Keratinocyte (primary cell): ENCODE results near the gene PCGF5. TPM values are rescaled to one million over a fixed set of nuclear protein-coding genes. Genes with fewer than 3 reads are reported as not detected.

Experiments used
- DNase-seq: peaks from one replicate; pipeline ENCODE4 v3.0.0-alpha.2; 2011; ENCODE audit warnings: low read depth, missing footprints, low spot score
- FAIRE-seq: peaks from 2 replicates; lab custom pipeline; 2011; peaks lifted over from hg19 to GRCh38; lab: Jason Lieb, UNC
- H2AFZ ChIP-seq: 2 replicates; pipeline ENCODE4 v1.6.0; 2012; ENCODE audit warnings: low read length, control low read depth, inconsistent platforms; ENCODE audit not compliant: control insufficient read depth
- H3K27ac ChIP-seq: 2 replicates; pipeline ENCODE4 v1.5.1; 2011; ENCODE audit warnings: low read length; ENCODE audit not compliant: control insufficient read depth, insufficient read depth
- H3K27me3 ChIP-seq: 3 replicates; pipeline ENCODE4 v1.6.0; 2011; ENCODE audit warnings: low read length; ENCODE audit not compliant: control insufficient read depth, insufficient read depth; ENCODE audit errors: extremely low read depth
- H3K36me3 ChIP-seq, 2 experiments: 2 replicates in 1 of 2; 3 replicates in 1 of 2; pipeline ENCODE4 v1.5.1; 2011; ENCODE audit warnings: low read length in 2 of 2, mild to moderate bottlenecking in 1 of 2; ENCODE audit not compliant: control insufficient read depth in 2 of 2, insufficient read depth in 2 of 2; ENCODE audit errors: extremely low read depth in 1 of 2
- H3K4me1 ChIP-seq: 3 replicates; pipeline ENCODE4 v1.5.1; 2011; ENCODE audit warnings: low read length; ENCODE audit not compliant: control insufficient read depth, insufficient read depth; ENCODE audit errors: extremely low read depth
- H3K4me2 ChIP-seq: 3 replicates; pipeline ENCODE4 v1.6.0; 2011; ENCODE audit warnings: low read depth, low read length; ENCODE audit not compliant: control insufficient read depth, insufficient read depth; ENCODE audit errors: extremely low read depth
- H3K4me3 ChIP-seq, 3 experiments: fragments of 200-600 bp in 1 of 3; sonication (generic) in 1 of 3; 2 replicates in 2 of 3; 3 replicates in 1 of 3; pipeline ENCODE4 v1.5.1; 2011 to 2016; ENCODE audit warnings: low read length in 3 of 3, mild to moderate bottlenecking in 3 of 3, control low read depth in 2 of 3, inconsistent platforms in 1 of 3, low read depth in 1 of 3, mixed read lengths in 1 of 3, mixed run types in 1 of 3, moderate library complexity in 1 of 3; ENCODE audit not compliant: control insufficient read depth in 2 of 3, insufficient read depth in 2 of 3; ENCODE audit errors: extremely low read depth in 1 of 3
- H3K79me2 ChIP-seq: 2 replicates; pipeline ENCODE4 v1.6.0; 2012; ENCODE audit warnings: low read length; ENCODE audit not compliant: control insufficient read depth, insufficient read depth
- H3K9ac ChIP-seq: 3 replicates; pipeline ENCODE4 v1.6.0; 2011; ENCODE audit warnings: low read length; ENCODE audit not compliant: control insufficient read depth, insufficient read depth; ENCODE audit errors: extremely low read depth
- H3K9me1 ChIP-seq: 3 replicates; pipeline ENCODE4 v1.6.0; 2011; ENCODE audit warnings: low read length; ENCODE audit not compliant: control insufficient read depth, insufficient read depth; ENCODE audit errors: extremely low read depth
- H3K9me3 ChIP-seq: 2 replicates; pipeline ENCODE4 v1.5.1; 2012; ENCODE audit warnings: low read depth, low read length; ENCODE audit not compliant: control insufficient read depth
- H4K20me1 ChIP-seq: 3 replicates; pipeline ENCODE4 v1.6.0; 2011; ENCODE audit warnings: low read length; ENCODE audit not compliant: control insufficient read depth, insufficient read depth; ENCODE audit errors: extremely low read depth
- CTCF ChIP-seq, 3 experiments: IDR thresholded peaks in 1 of 3; conservative IDR thresholded peaks in 1 of 3; optimal IDR thresholded peaks in 1 of 3; 2 replicates in 2 of 3; 3 replicates in 1 of 3; pipeline versions ENCODE3 to v1.5.1; 2011; ENCODE audit warnings: low read length in 3 of 3, mild to moderate bottlenecking in 3 of 3, moderate library complexity in 2 of 3, control low read depth in 1 of 3, inconsistent platforms in 1 of 3; ENCODE audit not compliant: insufficient read depth in 2 of 3; ENCODE audit errors: extremely low read depth in 1 of 3
- EZH2 ChIP-seq: IDR thresholded peaks from one replicate; pipeline ENCODE4 v1.6.1; 2012; ENCODE audit warnings: inconsistent platforms, mild to moderate bottlenecking, low read length, moderate library complexity
- dilution Hi-C: fragments of 300-500 bp; cut with MboI; formaldehyde crosslinking; loops from one replicate; pipeline ENCODE4 v1.7.0; 2020; ENCODE audit warnings: low sequenced_read_pairs; ENCODE audit not compliant: extremely low pct_ligation_motif_present
- polyA plus RNA-seq, 5 experiments: library from polyadenylated mRNA; depleted of rRNA in 3 of 5; stranded (reverse) in 3 of 5; stranded (forward) in 1 of 5; unstranded in 1 of 5; fragments of >200 nt; gene quantifications; 1 replicate in 1 of 5; 2 replicates in 3 of 5; 3 replicates in 1 of 5; pipeline versions ENCODE4 v1.2.1 to v1.2.3, GENCODE V29; 2011 to 2012; ENCODE audit warnings: missing spikeins in 2 of 5, low read depth in 1 of 5, low replicate concordance in 1 of 5

Gene PCGF5
- polyA plus RNA-seq, 1 donor (not counting 4 experiments of a cell fraction or from before 2014, with no cell fraction given) = 13.9 TPM

- no peaks in the 10 kb centered on the region for H3K4me1 ChIP-seq
- H3K27me3 ChIP-seq = no peaks in the 10 kb centered on the region
- no peak overlapping the region for H3K27ac ChIP-seq
- H3K4me3 ChIP-seq = no peak overlapping the region
- no peaks in the 10 kb centered on the region for H3K79me2 ChIP-seq
- H3K9me1 ChIP-seq = no peaks in the 10 kb centered on the region
- no peaks in the 10 kb centered on the region for H4K20me1 ChIP-seq
- TF ChIP-seq EZH2 (no peak), CTCF (optimal IDR thresholded peaks at IDR 0.05 in 1 of 3, IDR thresholded peaks at IDR 0.05 in 1 of 3, conservative IDR thresholded peaks at IDR 0.05 in 1 of 3; ENCODE audit: extremely low read depth in 1 of 3, insufficient read depth in 2 of 3, low read length in 3 of 3) (no peak)
- no peak overlapping the region for H3K4me2 ChIP-seq
- FAIRE-seq (no peak), DNase-seq (no peak)
- dilution Hi-C loops = no loop called here
- no peak overlapping the region for H3K9ac ChIP-seq
- H3K36me3 ChIP-seq = no peaks in the 10 kb centered on the region
- H2AFZ ChIP-seq = no peak overlapping the region
- no peaks in the 10 kb centered on the region for H3K9me3 ChIP-seq
Observed at GRCh38 chr10:91328320-91328984, 108.0 kb downstream of the PCGF5 start.

Other genes starting within 250 kb of the PCGF5 start
- gene HECTD2, start 189.7 kb downstream of the PCGF5 start, polyA plus RNA-seq = 1.00 to 2.2 TPM (median 2.0 TPM) in 3 replicates